Natural killer cell (primary cell): ENCODE results near the gene REEP1. TPM values are rescaled to one million over a fixed set of nuclear protein-coding genes. Genes with fewer than 3 reads are reported as not detected.

Source experiments
- ATAC-seq, 3 donors: fragments of 150-1000 bp in 2 of 3; fragments of 200-7000 bp in 1 of 3; cut with Tn5 transposase; 1 replicate in 1 of 3; 2 replicates in 2 of 3; pipeline ENCODE4 v1.10.0; 2021; ENCODE audit warnings: mild to moderate bottlenecking in 2 of 3, moderate library complexity in 2 of 3
- DNase-seq, 2 donors: peaks; one replicate each; pipeline versions ENCODE4 v3.0.0 to v3.0.0-alpha.2; 2013 to 2021; ENCODE audit warnings: mixed read lengths in 1 of 2
- H3K27ac ChIP-seq: one replicate; pipeline ENCODE4 v1.5.1; 2013; ENCODE audit warnings: mild to moderate bottlenecking, low read length
- H3K27me3 ChIP-seq: one replicate; pipeline ENCODE4 v1.6.1; 2013; ENCODE audit warnings: low read length; ENCODE audit not compliant: control insufficient read depth, insufficient read depth
- H3K36me3 ChIP-seq: one replicate; pipeline ENCODE4 v1.6.1; 2013; ENCODE audit warnings: low read length; ENCODE audit not compliant: control insufficient read depth, insufficient read depth
- H3K4me1 ChIP-seq: one replicate; pipeline ENCODE4 v1.6.1; 2013; ENCODE audit warnings: low read length; ENCODE audit not compliant: control insufficient read depth, insufficient read depth
- H3K4me3 ChIP-seq: one replicate; pipeline ENCODE4 v1.5.1; 2013; ENCODE audit warnings: low read length
- H3K9me3 ChIP-seq: one replicate; pipeline ENCODE4 v1.6.1; 2013; ENCODE audit warnings: low read length; ENCODE audit not compliant: control insufficient read depth, insufficient read depth
- H3K27ac Mint-ChIP-seq, 2 donors: one replicate each; pipeline ENCODE4 v1.8.0; 2022; ENCODE audit warnings: mild to moderate bottlenecking in 2 of 2, mixed read lengths in 2 of 2, moderate library complexity in 1 of 2
- H3K27me3 Mint-ChIP-seq, 2 donors: one replicate each; pipeline ENCODE4 v1.8.0; 2022; ENCODE audit warnings: low read depth in 2 of 2, mixed read lengths in 2 of 2
- H3K36me3 Mint-ChIP-seq: one replicate; pipeline ENCODE4 v1.8.0; 2022; ENCODE audit warnings: mixed read lengths
- H3K4me1 Mint-ChIP-seq, 2 donors: one replicate each; pipeline ENCODE4 v1.8.0; 2022; ENCODE audit warnings: mixed read lengths in 2 of 2
- H3K4me3 Mint-ChIP-seq: one replicate; pipeline ENCODE4 v1.8.0; 2022; ENCODE audit warnings: mild to moderate bottlenecking, moderate library complexity, mixed read lengths
- H3K9me3 Mint-ChIP-seq, 2 donors: one replicate each; pipeline ENCODE4 v1.8.0; 2022; ENCODE audit warnings: mixed read lengths in 2 of 2
- WGBS: methylation state at CpG from one replicate; pipeline ENCODE4 v1.1.7; 2013; ENCODE audit warnings: missing lambda C conversion rate; ENCODE audit not compliant: insufficient coverage; 5-methylcytosine and 5-hydroxymethylcytosine counted together
- intact Hi-C: fragments of 100-400 bp; cut with micrococcal nuclease; formaldehyde crosslinking; loops from one replicate; pipeline ENCODE4 v1.14.2; 2022
- total RNA-seq, 4 donors: library from RNA; stranded (reverse); fragments of 120-200 nt in 1 of 4; gene quantifications; one replicate each; pipeline versions ENCODE4 v1.2.3 to v1.2.4, GENCODE V29; 2013 to 2022
- TF ChIP-seq, protein P1 (sequence below): fragments of 200-600 bp; IDR thresholded peaks from one replicate; pipeline ENCODE4 v1.8.0; 2022; ENCODE audit warnings: antibody characterized with exemption

The REEP1 gene
- total RNA-seq, 3 donors from 2014 or later (not counting 1 experiment from before 2014, with no cell fraction given) = 0.10 TPM; not detected in 2

DNA sequence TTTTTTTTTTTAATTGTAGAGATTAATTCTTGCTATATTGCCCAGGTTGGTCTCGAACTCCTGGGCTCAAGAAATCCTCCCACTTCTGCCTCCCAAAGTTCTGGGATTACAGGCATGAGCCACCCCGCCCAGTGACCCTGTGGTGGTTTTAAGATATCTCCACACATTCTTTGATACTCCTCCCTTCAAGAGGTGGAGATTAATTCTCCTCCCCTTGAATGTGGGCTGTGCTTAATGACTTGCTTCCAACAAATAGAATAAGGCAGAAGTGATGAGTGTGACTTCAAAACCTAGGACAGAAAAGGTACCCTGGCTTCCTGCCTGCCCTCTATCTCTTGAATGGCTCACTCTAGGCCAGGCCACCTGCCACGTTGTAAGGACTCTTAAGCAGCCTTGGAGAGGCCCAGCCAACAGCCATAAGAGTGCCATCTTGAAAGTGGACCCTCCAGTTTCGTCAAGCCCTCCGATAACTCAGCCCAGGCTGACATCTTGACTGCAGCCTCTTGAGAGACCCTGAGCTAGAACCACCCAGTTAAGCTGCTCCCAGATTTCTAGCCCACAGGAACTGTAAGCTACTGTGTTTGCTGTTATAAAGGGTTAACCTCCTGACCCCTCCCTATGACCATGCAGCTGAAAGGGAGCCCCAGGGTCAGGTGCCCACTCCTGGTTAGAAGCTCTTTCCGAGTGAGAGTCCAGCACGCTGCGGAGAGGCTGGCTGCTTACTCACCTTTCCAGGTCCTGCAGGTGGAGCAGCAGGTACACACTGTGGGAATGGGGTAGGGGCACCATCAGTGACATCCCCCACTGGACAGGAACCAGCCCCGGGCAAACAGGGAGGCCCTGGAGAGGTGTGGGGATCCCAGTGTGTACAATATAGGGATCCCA lies 110.5 kb downstream of the REEP1 start:
- ATAC-seq (no peak), DNase-seq (no peak)
- Histone ChIP-seq H3K36me3 (no peaks in the 10 kb centered on the region), H3K27ac (no peak overlapping the region), H3K9me3 (no peaks in the 10 kb centered on the region), H3K27me3 (no peaks in the 10 kb centered on the region), H3K4me3 (no peak overlapping the region), H3K4me1 (peaks cover 4% of the 10 kb centered on the region)
- no peak overlapping the region for H3K4me3 Mint-ChIP-seq
- no peaks in the 10 kb centered on the region for H3K36me3 Mint-ChIP-seq
- H3K4me1 Mint-ChIP-seq = no peaks in the 10 kb centered on the region
- no peak overlapping the region for H3K27ac Mint-ChIP-seq
- H3K9me3 Mint-ChIP-seq = no peaks in the 10 kb centered on the region
- WGBS = 90% methylated on average over 8 of the region's 9 CpGs
- TF ChIP-seq, protein P1, sequence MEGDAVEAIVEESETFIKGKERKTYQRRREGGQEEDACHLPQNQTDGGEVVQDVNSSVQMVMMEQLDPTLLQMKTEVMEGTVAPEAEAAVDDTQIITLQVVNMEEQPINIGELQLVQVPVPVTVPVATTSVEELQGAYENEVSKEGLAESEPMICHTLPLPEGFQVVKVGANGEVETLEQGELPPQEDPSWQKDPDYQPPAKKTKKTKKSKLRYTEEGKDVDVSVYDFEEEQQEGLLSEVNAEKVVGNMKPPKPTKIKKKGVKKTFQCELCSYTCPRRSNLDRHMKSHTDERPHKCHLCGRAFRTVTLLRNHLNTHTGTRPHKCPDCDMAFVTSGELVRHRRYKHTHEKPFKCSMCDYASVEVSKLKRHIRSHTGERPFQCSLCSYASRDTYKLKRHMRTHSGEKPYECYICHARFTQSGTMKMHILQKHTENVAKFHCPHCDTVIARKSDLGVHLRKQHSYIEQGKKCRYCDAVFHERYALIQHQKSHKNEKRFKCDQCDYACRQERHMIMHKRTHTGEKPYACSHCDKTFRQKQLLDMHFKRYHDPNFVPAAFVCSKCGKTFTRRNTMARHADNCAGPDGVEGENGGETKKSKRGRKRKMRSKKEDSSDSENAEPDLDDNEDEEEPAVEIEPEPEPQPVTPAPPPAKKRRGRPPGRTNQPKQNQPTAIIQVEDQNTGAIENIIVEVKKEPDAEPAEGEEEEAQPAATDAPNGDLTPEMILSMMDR = no peak
- no peaks in the 10 kb centered on the region for H3K27me3 Mint-ChIP-seq
- intact Hi-C loops = no loop called here

DNA sequence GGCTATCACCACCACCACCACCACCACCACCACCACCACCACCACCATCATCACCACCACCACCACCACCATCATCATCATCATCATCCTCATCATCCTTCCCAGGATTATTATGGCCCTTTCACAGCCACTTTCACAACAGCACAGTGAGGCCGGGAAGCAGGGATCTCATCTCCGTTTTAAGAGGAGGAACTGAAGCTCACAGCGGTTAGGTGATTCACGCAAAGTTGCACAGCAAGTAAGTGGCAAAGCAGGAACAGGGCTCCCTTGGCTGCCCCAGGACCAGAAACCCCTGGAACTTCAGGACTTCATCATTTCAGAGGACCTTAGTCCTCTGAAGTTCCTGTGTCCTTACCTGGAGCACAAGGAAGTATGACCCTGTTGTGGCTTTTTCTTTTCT lies 111.4 kb downstream of the REEP1 start:
- Histone ChIP-seq H3K27me3 (no peaks in the 10 kb centered on the region), H3K36me3 (no peaks in the 10 kb centered on the region), H3K4me1 (peaks cover 4% of the 10 kb centered on the region), H3K27ac (no peak overlapping the region), H3K9me3 (no peaks in the 10 kb centered on the region), H3K4me3 (no peak overlapping the region)
- Mint-ChIP-seq H3K36me3 (no peaks in the 10 kb centered on the region), H3K4me1 (no peaks in the 10 kb centered on the region), H3K9me3 (no peaks in the 10 kb centered on the region), H3K27ac (no peak overlapping the region), H3K27me3 (no peaks in the 10 kb centered on the region), H3K4me3 (no peak overlapping the region)
- intact Hi-C loops = no loop called here
- TF ChIP-seq, protein P1 = no peak
- DNase-seq (no peak), ATAC-seq (no peak)
- whole genome bisulfite sequencing = 69% methylated on average over 4 of the region's 4 CpGs

DNA sequence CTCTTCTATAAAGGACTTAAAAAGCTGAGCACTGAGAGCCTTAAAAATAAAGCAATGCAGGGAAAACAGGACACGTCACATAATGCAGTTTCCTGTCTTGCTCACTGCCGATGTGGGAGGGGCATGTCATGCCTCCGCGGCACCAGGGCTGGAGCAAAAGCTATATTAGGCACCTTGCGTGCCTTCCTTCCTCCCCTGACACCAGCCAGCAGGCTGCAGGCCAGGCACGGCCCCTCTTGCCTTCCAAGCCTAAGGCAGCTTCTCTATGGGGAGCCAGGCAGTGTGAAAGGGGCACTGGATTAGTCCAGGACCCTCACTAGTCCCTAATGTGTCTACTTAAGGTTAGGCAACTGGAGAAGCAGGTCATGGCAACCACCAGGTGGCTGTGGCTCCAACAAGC lies 111.8 kb downstream of the REEP1 start:
- Mint-ChIP-seq H3K4me1 (no peaks in the 10 kb centered on the region), H3K27me3 (no peaks in the 10 kb centered on the region), H3K4me3 (no peak overlapping the region), H3K9me3 (no peaks in the 10 kb centered on the region), H3K27ac (no peak overlapping the region), H3K36me3 (no peaks in the 10 kb centered on the region)
- H3K4me1 ChIP-seq = peaks cover 4% of the 10 kb centered on the region
- TF ChIP-seq, protein P1 = no peak
- H3K36me3 ChIP-seq = no peaks in the 10 kb centered on the region
- H3K27me3 ChIP-seq = no peaks in the 10 kb centered on the region
- intact Hi-C loops = no loop called here
- H3K9me3 ChIP-seq = no peaks in the 10 kb centered on the region
- H3K4me3 ChIP-seq = no peak overlapping the region
- 9% methylated on average over 6 of the region's 6 CpGs for WGBS
- DNase-seq (peak in 1 of 2 donors; percentile 66), ATAC-seq (peak in 1 of 3 donors; percentile 35)
- H3K27ac ChIP-seq = no peak overlapping the region
